ENCODE data around the gene CHMP5.

GRCh38 chr9:33233626-33234342, 31.1 kb upstream of the CHMP5 start:
- TF ChIP-seq ISL1 (CRISPR knock-in tag; IDR thresholded peaks at IDR 0.05) (no peak), ARNTL (CRISPR knock-in tag; IDR thresholded peaks at IDR 0.05; ENCODE audit: borderline replicate concordance, low read depth) (no peak)
